ENCODE results near the gene GNMT.

DNA sequence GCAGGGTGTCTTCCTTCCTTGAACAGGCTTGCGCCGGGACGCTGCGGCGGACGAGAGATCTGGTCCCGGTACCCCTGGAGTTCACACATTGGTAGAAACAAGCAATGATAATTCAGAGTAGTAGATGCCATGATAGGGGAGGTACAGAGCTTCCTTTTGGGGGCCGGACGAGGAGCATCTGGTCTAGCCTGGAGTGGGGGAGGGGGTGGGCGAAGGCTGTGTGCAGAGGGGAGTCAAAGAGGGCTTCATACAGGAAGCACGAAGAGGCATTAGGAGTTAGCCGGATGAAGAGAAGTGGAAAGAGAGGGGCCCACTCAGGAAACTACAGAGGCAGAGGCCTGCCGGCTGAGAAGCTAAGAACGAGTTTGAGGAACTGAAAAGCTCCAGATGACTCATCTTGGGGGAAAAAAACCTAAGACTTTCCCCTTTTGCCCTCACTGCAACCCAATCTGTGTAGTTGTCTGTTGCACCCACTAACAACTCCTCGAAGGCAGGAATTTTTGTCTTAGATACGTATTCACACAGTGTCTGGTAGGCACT is 30.7 kb upstream of the GNMT start:
- TF ChIP-seq EZH2 (IDR thresholded peaks at IDR 0.05; ENCODE audit: borderline replicate concordance, low read length), result no peak
- TF ChIP-seq, protein P1, sequence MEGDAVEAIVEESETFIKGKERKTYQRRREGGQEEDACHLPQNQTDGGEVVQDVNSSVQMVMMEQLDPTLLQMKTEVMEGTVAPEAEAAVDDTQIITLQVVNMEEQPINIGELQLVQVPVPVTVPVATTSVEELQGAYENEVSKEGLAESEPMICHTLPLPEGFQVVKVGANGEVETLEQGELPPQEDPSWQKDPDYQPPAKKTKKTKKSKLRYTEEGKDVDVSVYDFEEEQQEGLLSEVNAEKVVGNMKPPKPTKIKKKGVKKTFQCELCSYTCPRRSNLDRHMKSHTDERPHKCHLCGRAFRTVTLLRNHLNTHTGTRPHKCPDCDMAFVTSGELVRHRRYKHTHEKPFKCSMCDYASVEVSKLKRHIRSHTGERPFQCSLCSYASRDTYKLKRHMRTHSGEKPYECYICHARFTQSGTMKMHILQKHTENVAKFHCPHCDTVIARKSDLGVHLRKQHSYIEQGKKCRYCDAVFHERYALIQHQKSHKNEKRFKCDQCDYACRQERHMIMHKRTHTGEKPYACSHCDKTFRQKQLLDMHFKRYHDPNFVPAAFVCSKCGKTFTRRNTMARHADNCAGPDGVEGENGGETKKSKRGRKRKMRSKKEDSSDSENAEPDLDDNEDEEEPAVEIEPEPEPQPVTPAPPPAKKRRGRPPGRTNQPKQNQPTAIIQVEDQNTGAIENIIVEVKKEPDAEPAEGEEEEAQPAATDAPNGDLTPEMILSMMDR (IDR thresholded peaks at IDR 0.05; ENCODE audit: low read length), result no peak
